Mesothelial cell of epicardium (in vitro differentiated cells): ENCODE measurements around the gene EPB41L4A. TPM values are rescaled to one million over a fixed set of nuclear protein-coding genes. Genes with fewer than 3 reads are reported as not detected.

ENCODE experiments used
- DNase-seq, 2 experiments: peaks; one replicate each; pipeline ENCODE4 v3.0.0; 2021; ENCODE audit warnings: low spot score in 2 of 2; ENCODE audit not compliant: unreplicated experiment in 2 of 2
- H3K27ac Mint-ChIP-seq: 2 replicates; pipeline ENCODE4 v1.8.0; 2021; ENCODE audit warnings: mixed read lengths
- H3K27me3 Mint-ChIP-seq: 2 replicates; pipeline ENCODE4 v1.8.0; 2021; ENCODE audit warnings: low read depth, mixed read lengths
- H3K36me3 Mint-ChIP-seq: 2 replicates; pipeline ENCODE4 v1.8.0; 2021; ENCODE audit warnings: mixed read lengths
- H3K4me1 Mint-ChIP-seq: 2 replicates; pipeline ENCODE4 v1.8.0; 2021; ENCODE audit warnings: mixed read lengths
- H3K4me3 Mint-ChIP-seq: 2 replicates; pipeline ENCODE4 v1.8.0; 2021; ENCODE audit warnings: mild to moderate bottlenecking, moderate library complexity, mixed read lengths
- H3K9me3 Mint-ChIP-seq: 2 replicates; pipeline ENCODE4 v1.8.0; 2021; ENCODE audit warnings: mixed read lengths
- CTCF ChIP-seq: fragments of 200-600 bp; sonication (generic); IDR thresholded peaks from one replicate; pipeline ENCODE4 v1.5.0; 2021; ENCODE audit warnings: antibody characterized with exemption; ENCODE audit not compliant: unreplicated experiment
- total RNA-seq: library from RNA; stranded (reverse); gene quantifications from 3 replicates; pipeline ENCODE4 v1.2.1, GENCODE V29; 2021

Gene EPB41L4A
- total RNA-seq, 1 donor from 2014 or later: 39.3 TPM

GRCh38 chr5:112350626-112351025 is 68.5 kb downstream of the EPB41L4A start:
- no peak for DNase-seq
- no peaks in the 10 kb centered on the region for H3K27me3 Mint-ChIP-seq
- no peak overlapping the region for H3K4me3 Mint-ChIP-seq
- peaks cover 2% of the 10 kb centered on the region for H3K36me3 Mint-ChIP-seq
- H3K4me1 Mint-ChIP-seq: no peaks in the 10 kb centered on the region
- H3K9me3 Mint-ChIP-seq: no peaks in the 10 kb centered on the region
- TF ChIP-seq CTCF: no peak
- H3K27ac Mint-ChIP-seq: no peak overlapping the region

DNA sequence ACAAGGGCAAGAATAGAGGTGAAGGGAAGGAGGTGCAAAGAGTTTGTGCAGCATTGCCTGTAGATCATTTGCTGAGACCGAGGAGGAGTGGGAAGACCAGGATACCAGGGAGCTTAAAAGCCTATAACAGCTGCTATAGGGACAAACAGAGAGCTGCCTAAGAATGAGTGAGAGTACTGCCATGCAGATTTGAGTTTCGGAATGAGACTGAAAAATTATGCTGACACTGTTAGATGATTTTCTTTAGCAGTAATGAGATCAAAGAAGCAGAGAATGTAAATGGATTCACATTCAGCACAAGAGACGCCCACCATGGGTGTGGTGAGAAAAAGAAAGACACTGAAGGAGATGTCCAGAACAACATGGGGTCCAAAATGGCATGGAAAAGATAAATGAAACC is 69.7 kb downstream of the EPB41L4A start:
- no peak for TF ChIP-seq CTCF
- H3K36me3 Mint-ChIP-seq: no peaks in the 10 kb centered on the region
- no peaks in the 10 kb centered on the region for H3K27me3 Mint-ChIP-seq
- no peak for DNase-seq
- no peaks in the 10 kb centered on the region for H3K9me3 Mint-ChIP-seq
- no peaks in the 10 kb centered on the region for H3K4me1 Mint-ChIP-seq
- H3K4me3 Mint-ChIP-seq: no peak overlapping the region
- H3K27ac Mint-ChIP-seq: no peak overlapping the region

DNA sequence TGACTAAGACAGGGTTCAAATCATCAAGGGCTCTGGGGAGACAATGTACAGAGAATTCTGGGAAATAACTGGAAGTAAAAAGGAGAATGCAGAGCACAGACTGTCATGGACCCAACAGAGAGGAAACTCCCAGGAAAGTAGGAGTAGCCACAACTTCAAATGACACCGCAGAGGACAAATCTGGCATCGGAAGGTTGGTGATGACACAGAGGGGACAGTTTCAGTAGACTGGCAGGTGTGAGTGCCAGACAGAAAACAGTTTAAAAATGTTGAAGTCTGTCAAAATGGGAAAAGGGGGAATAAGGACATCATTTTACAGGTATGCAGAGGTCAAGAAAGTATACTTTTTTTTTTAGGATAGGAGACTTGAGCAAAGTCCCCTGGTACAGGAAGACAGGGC is 70.2 kb downstream of the EPB41L4A start:
- H3K27ac Mint-ChIP-seq: no peak overlapping the region
- H3K27me3 Mint-ChIP-seq: no peaks in the 10 kb centered on the region
- no peaks in the 10 kb centered on the region for H3K36me3 Mint-ChIP-seq
- H3K4me1 Mint-ChIP-seq: no peaks in the 10 kb centered on the region
- no peak for DNase-seq
- no peak for TF ChIP-seq CTCF
- no peak overlapping the region for H3K4me3 Mint-ChIP-seq
- no peaks in the 10 kb centered on the region for H3K9me3 Mint-ChIP-seq

- no peaks in the 10 kb centered on the region for H3K36me3 Mint-ChIP-seq
- DNase-seq: no peak
- TF ChIP-seq CTCF: no peak
- no peak overlapping the region for H3K27ac Mint-ChIP-seq
- no peaks in the 10 kb centered on the region for H3K9me3 Mint-ChIP-seq
- no peaks in the 10 kb centered on the region for H3K27me3 Mint-ChIP-seq
- H3K4me3 Mint-ChIP-seq: no peak overlapping the region
- no peaks in the 10 kb centered on the region for H3K4me1 Mint-ChIP-seq
Observed at GRCh38 chr5:112348387-112348786, 70.7 kb downstream of the EPB41L4A start.

DNA sequence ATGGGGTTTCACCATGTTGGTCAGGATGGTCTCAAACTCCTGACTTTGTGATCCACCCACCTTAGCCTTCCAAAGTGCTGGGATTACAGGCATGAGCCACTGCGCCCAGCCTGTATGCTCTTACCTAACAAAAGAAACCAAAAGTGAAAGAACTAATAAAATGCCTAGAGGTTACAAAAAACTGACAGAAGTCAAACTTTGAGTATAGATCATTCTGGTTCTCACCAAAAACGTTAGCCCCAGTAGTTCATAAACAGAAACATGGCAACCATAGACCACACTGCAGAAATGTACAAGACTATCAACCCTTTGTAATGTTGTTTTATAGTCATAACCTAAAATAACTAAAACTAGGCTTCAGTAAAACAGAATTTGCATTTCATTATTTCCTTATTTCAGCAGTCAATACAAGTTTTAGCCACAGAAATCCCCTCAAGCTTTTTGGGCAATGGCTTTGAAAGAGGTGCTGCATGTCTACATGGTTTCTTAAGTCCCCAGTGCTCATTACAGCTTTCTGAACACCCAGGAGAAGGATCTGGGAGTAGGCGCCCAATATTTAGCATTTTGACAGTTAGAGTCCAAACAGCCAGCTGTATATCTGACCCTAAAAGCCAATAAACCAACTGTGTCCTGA is 72.5 kb downstream of the EPB41L4A start:
- Mint-ChIP-seq H3K27me3 (no peaks in the 10 kb centered on the region), H3K36me3 (no peaks in the 10 kb centered on the region), H3K4me1 (peaks cover 11% of the 10 kb centered on the region), H3K9me3 (no peaks in the 10 kb centered on the region), H3K4me3 (no peak overlapping the region), H3K27ac (no peak overlapping the region)
- no peak for DNase-seq
- TF ChIP-seq CTCF: no peak

DNA sequence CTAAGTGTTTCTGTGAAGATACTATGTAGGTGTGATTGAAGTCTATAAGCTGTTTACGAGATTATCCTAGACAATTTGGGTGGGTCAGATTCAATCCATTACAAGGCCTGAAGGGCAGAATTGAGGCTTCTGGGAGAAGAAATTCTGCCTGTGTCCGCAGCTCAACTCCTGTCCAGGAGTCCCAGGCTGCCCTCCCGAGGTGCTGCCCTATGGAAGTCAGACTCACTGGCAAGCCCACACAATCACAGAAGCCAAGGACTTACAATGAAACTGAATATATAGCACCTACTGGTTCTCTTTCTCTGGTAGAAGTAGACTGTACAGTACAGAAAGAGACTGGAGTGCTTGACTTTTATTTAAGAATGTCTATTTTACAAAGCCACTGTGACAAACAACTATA is 74.5 kb downstream of the EPB41L4A start:
- no peak overlapping the region for H3K27ac Mint-ChIP-seq

More for the DNA sequence above, 74.5 kb downstream of the EPB41L4A start:
- no peaks in the 10 kb centered on the region for H3K27me3 Mint-ChIP-seq
- H3K36me3 Mint-ChIP-seq: no peaks in the 10 kb centered on the region
- H3K4me3 Mint-ChIP-seq: no peak overlapping the region
- DNase-seq: no peak
- H3K4me1 Mint-ChIP-seq: peaks cover 11% of the 10 kb centered on the region
- TF ChIP-seq CTCF: no peak
- no peaks in the 10 kb centered on the region for H3K9me3 Mint-ChIP-seq
